ENCODE results near the gene RNF10.

GRCh38 chr12:120546050-120546386 is 11.9 kb downstream of the RNF10 start:
- TF ChIP-seq EZH2 (IDR thresholded peaks at IDR 0.05; ENCODE audit: borderline replicate concordance, insufficient read depth, low read length, poor library complexity, severe bottlenecking): no peak
- no peak for TF ChIP-seq CTCF (IDR thresholded peaks at IDR 0.05; ENCODE audit: poor library complexity, severe bottlenecking)
- TF ChIP-seq RAD21 (conservative IDR thresholded peaks at IDR 0.05): no peak

Data from neural cell (in vitro differentiated cells).